GM19099 (cell line): Measurements from ENCODE around the gene NPFF.

Experiments
- POLR2A ChIP-seq: IDR thresholded peaks from 3 replicates; pipeline ENCODE4 v1.6.1; 2011; ENCODE audit warnings: low read depth; ENCODE audit not compliant: insufficient read length; ENCODE audit errors: extremely low read depth

The NPFF gene

DNA sequence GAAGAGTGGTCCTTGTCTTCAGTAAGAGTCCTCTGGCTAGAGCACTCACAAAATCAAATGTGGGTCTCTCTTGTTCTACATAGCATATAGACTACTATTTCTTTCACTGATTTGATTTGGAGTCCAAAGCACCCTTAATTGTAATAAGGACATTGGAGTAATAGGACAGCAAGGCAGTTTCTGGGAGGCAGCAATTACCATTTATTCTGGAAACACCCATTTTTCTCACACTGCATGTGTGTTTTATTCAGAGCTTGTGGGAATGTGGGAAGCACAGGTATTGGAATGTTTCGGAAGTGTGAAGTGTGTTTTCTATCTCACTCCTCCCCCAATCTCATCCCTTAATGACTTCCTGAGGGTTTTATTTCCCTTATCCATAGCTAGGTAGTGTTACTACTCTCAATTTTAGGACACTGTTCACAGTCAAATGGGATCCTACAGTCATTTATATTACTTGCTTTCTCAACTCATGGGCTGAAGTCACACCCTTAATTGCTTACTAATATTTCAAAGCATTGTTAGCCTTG lies 35.2 kb downstream of the NPFF start:
- TF ChIP-seq POLR2A: no peak

DNA sequence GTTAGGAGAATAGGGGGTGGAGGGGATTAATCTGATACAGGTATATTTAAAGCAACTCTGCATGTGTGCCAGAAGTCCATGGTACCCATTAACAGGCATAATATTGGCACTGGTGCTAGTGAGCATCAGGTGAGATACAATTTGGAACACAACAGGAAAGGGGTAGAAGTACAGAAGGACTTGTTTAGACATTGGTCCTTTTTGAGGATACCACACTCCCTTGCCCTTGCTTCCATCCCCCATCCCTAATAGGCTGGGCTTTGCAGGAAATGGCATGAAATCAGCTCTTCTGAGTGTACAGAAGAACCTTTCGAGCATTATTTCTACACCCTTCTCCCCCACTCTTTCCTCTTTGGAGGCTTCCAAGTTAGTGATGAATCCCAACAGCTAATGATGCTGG lies 39.0 kb downstream of the NPFF start:
- TF ChIP-seq POLR2A: no peak

DNA sequence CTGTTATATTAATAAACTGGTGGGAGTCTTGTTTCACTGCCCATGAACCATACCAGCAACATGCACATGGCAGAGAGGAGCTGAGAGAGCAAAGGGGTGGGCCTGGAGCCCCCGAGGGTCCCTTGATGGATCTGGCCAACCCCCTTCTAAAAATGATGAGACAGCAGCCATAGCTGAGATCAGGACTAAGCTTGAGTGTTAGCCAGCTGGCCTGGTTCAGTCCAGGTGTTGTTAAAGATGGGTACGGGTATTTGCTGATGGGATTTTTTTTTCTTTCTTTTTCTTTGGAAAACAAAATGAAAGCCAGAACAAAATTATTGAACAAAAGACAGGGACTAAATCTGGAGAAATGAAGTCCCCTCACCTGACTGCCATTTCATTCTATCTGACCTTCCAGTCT lies 39.4 kb downstream of the NPFF start:
- TF ChIP-seq POLR2A: no peak

DNA sequence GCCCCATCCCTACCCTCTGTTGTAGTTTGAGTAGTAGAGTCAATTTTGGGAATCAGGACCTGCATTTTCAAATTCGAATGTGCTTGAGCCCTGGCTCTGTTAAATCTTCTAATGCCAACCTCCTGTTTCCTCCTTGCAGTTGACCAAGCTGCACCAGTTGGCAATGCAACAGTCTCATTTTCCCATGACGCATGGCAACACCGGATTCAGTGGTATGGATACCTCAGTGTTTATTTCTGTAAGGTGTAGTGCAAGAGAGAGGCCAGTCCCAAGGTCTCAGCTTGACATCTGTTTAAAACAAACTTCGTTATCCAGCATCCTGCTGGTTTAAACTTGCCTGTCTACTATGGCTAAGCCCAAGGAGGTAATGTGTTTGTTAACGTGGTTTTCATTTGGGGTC lies 40.2 kb downstream of the NPFF start:
- no peak for TF ChIP-seq POLR2A

DNA sequence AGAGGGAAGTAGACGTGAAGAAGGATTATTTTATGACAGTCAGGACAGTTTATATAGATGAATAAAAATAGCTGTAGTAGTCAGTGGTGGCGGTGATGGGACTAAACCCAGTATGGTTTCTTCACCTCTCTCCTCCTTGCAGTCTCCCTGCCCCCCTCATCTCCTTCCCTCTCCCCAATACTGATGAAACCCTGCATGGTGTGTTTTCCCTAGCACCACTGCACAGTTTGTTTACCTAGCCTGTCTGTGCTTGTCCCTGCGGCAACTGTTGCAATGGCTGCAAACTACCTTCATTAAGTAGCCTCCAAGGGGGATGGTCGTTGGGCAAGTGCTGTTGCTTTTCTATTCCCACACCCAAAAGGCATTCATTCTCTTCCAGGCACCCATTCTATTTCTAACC lies 40.6 kb downstream of the NPFF start:
- no peak for TF ChIP-seq POLR2A

DNA sequence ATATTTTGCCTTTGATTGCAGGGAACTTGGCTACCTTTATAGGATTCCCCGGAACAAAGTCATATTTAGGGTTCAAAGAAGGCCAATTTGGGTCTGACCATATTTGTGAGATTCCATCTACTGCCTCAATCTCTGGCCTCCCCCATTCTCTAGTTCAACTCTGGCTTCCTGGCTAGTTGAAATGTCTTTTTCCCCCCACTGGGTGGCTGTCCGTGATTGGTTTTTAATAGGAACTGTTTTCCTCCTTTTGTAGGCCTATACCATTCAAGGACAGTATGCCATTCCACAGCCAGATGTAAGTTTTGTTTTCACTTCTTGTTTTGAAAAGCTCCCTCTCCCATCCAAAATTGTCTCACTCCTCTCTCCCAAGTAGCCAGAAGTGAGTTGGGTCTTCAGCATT lies 41.6 kb downstream of the NPFF start:
- no peak for TF ChIP-seq POLR2A

DNA sequence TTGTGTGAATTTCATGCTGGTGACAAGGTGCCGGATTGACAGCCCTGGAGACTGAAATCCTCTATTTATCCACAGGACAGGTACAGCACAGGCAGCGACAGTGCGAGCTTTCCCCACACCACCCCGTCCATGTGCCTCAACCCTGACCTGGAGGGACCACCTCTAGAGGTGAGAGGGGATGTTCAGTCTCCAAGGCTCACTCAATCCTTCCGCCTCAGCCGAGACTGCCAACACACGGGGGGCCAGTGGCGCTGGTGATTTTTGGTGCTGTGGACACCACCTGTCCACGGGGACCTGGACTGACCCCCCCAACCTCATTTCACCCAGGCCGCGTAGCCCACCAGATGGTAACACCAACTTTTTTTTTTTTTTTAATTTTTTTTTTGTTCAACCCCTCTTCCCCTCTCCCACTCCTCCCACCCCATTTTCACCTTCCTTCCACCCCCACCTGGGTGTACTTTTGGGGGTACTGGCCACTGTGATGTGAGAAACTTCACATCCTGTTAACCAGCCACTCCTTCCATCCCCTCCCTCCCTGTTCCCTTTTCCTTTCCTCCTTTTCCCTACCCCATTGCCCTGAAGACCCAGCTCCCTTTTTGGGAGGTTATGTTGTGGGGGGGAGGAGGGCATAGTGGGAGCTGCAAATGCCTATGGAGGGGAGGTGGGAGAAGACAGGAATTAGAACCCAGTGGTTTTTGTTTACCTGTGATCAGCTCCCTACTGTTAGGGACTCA lies 42.4 kb downstream of the NPFF start:
- TF ChIP-seq POLR2A: no peak

DNA sequence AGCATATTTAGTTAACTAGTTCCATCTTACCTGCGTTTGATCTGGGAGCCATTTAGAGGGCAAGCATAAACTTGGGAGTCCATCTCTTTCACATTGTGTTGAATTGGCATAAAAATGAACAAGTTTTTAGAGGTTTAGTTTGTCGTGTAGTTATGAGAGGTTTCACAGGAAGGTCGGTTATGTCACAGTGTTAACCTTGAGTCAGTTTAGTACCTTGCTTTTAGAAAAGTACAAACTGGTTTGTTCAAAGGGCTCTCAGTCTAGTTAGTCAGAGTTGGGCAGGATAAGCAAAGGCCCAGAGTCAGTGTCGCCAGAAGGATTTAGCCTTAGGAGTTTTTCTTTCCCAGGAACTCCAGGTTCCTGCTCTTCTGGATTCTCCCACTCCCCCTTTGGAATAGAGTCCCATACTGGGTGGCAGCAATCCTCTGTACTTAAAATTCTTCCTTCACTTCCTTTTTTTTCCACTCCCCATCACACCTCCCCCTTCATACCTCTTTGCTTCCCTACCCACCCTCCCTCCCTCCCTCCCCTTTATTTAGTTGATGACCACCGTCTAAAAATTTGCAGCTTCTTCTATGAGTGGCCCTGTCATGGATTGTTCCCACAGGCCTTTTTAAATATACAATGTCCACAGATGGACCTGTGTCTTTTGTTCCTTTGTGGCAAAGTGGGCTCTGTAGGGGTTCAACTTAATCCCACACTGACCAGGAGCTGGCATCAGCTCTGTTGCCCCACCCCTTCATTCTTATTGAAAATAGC lies 43.3 kb downstream of the NPFF start:
- no peak for TF ChIP-seq POLR2A

DNA sequence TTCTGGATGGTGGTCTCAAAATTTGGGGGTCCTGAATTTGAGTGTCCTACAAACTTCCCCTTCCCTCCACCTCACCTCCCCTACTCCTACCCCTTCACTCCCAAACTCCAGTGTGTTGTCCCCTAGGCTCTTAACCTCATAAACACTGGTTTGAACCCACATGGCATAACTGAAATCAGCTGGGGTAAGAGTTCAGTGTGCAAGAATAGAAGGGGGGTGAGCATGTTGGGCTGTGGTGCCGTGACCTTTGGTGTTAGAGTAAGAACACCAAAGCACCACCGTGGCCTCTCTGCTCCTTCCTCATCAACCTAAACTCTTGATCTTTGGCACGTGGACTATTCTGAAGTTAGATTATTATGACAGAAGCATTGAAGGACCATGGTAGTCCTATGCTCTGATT lies 44.3 kb downstream of the NPFF start:
- TF ChIP-seq POLR2A: no peak

DNA sequence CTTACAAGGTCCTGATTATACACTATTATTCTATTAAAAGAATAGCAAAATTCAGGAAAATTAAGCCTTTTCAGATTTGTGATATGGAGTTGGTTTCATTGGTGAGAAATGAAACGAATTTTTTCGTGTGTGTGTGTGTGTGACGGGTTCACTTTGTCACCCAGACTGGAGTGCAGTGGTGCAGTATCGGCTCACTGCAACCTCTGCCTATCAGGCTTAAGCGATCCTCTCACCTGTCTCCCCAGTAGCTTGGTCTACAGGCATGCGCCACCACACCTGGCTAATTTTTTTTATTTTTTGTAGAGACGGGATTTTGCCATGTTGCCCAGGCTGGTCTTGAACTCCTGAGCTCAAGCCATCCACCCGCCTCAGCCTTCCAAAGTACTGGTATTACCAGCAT lies 45.7 kb downstream of the NPFF start:
- TF ChIP-seq POLR2A: no peak

DNA sequence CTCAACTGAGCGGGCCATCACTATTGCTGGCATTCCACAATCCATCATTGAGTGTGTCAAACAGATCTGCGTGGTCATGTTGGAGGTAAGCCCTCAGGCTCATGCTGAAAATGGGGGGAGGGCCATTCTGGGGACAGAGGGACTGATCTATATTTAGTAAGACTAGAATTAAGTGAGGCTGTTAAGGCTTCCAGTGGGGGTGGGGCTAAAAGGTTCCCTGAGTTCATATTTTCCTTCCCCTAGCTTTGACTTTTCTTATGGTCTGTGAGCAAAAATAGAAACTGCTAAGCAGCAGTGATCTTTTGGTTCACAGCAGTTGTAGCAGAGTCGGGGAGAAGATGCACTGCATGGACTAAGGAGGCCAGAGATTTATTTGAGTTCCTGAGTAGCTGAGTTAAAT lies 46.2 kb downstream of the NPFF start:
- no peak for TF ChIP-seq POLR2A

DNA sequence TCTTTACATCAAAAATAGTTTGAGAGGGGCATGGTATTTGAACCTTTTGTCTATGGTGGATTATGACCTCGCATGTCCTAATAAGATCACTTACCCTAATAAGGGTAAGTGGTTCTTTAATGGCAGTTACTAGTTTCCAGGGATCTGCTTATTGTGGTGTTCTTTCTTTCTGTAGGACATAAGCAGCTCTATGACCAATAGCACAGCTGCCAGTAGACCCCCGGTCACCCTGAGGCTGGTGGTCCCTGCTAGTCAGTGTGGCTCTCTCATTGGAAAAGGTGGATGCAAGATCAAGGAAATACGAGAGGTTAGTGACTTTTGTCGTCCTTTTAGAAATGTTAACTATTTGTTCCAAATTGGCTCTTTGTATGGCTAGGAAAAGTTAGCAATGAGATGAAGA lies 48.2 kb downstream of the NPFF start:
- no peak for TF ChIP-seq POLR2A
